ENCODE measurements around the gene GTF3C1.

- no peak for TF ChIP-seq CTCF (conservative IDR thresholded peaks at IDR 0.05)
- no peak for TF ChIP-seq ZFX (IDR thresholded peaks at IDR 0.05)
These were observed 46.7 kb upstream of the GTF3C1 start for GRCh38 chr16:27596411-27596810.

All from C4-2B (cell line).